Central memory CD4-positive, alpha-beta T cell (primary cell): ENCODE measurements around the gene MYH14.

Experiments used
- DNase-seq: peaks from one replicate; pipeline ENCODE4 v3.0.0; 2022
- total RNA-seq, 3 experiments: gene quantifications; one replicate each; lab custom pipeline; 2026; lab: John Stamatoyannopoulos, UW

The MYH14 gene
- total RNA-seq = 0 to 0.58 (median 0.07) reads per million in 3 experiments

- no peak for DNase-seq
Measured at GRCh38 chr19:50203281-50204080, at the start of gene MYH14. TSS of gene MYH14 (plus strand) at chr19:50203622. CDS start at chr19:50210366, 6,744 bp downstream.

- DNase-seq = no peak
Measured at GRCh38 chr19:50154529-50154928, 48.9 kb upstream of the MYH14 start.

- no peak for DNase-seq
Measured at GRCh38 chr19:50155520-50156109, 47.8 kb upstream of the MYH14 start.

DNA sequence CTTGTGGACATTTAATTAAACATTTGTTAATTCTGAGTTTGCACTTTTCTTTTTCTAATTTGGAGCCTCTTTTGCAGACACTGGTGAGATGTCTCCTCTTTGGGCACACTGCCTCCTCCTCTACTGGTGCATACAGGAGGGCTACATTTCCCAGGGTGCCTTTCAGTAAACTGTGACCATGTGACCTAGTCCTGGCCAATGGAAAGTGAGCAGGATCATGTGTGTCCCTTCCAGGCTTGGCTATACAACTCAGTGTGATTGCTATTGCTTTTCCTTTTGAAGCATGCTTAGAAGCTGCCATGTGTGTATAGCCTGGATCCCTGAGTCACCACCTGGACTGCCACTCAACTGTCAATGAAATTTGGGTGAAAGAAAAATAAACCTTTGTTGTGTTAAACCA is 44.8 kb upstream of the MYH14 start:
- no peak for DNase-seq

DNA sequence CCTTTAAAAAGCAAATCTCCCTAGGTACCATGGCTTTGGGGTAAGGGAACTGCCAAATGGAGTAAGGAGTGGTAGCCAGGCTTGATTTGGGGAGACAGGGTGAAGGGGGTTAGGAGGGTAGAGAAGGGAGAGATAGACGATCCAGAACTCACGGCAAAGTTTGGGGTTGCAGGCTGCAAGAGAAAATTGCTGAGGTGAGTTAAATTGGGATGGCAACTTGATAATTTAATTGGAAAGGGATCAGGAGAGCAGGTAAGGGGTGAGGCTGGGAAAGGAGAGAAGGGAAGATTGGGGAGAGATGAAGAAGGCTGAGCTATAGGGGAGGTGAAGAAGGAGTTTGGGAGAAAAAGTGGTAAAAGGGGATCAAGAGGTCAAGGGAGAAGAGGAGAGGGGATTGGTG is 44.3 kb upstream of the MYH14 start:
- no peak for DNase-seq

DNA sequence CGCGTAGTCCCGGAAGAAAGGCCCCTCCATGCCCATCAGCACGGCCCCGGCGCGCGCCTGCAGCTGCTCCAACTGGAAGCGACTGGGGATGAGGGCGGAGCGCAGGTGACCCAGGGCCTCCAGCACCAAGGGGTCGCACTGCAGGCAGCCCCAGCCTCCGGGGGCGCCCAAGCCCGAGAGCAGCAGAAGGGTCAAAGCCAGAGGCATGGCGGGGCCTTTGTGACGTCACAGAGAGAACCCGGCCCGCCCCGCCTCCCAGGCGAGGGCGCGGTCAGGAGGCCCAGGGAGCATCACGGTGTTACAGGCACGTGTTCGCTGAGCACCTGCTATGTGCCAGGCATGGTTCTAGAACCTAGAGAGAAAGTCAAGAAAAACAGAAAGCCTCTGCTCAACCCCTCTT is 40.4 kb upstream of the MYH14 start, which contains the start of gene IZUMO2:
IZUMO2 (minus strand) TSS at position 294 of the 400 bp plus-strand sequence; CDS start at position 207, 87 bp downstream.
- DNase-seq = no peak

DNA sequence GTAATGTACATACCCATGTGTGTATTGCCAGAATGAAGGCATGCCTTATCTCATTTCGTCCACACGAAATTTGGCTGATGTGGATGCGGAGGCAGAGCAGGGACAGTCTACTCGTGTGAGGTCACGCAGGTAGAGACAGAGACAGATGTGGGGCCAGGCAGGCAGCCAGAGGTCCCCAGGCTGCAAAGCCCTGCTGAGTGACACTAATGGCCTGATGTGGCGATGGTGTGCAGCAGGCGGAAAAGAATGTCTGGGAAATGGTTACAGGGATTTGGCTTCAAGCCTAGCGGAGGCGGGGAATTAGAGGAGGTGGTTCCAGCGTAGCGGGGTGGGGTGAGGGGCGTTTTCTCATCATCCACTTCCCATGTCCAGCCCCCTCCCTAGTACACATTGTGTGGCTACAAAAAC is 36.1 kb upstream of the MYH14 start:
- DNase-seq = no peak

DNA sequence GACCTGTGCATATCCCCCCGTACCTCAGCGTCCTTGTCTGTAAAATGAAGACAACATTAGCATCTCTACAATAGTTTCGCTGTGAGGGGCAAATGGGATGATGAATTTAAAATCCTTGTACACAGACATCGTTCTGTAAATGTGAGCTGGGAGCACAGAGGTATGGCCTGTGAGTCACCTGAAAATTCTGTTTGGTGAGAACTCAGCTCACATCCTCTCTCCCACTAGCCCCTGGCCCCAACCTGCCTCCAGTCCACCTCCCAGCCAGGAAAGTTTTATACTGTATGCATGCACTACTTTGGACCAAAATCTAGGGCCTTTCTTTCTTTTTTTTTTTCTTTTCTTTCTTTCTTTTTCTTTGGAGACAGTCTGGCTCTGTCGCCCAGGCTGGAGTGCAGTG is 31.7 kb upstream of the MYH14 start:
- no peak for DNase-seq

- DNase-seq = no peak
Measured at GRCh38 chr19:50172726-50173125, 30.7 kb upstream of the MYH14 start.

DNA sequence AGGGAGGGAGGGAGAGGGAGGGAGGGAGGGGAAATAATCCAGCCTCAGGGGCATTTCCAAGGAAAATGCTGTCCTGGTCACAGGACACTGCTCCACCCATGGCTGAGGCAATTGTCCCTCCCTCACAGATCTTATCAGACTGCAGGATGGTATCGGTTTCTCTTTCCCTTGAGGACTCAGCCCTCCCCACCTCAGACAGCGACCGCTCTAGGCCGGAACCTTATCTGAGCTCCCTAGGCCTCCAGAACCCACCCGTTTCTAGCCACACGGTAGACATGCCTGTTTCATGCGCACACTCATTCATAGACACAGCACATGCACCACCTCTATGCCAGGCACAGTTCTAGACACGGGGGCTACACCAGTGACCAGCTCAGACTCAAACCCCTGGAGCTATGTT is 30.3 kb upstream of the MYH14 start:
- DNase-seq = no peak

- DNase-seq = no peak
Measured at GRCh38 chr19:50174100-50174793, 29.2 kb upstream of the MYH14 start.

- DNase-seq = no peak
Measured at GRCh38 chr19:50175924-50176323, 27.5 kb upstream of the MYH14 start.

DNA sequence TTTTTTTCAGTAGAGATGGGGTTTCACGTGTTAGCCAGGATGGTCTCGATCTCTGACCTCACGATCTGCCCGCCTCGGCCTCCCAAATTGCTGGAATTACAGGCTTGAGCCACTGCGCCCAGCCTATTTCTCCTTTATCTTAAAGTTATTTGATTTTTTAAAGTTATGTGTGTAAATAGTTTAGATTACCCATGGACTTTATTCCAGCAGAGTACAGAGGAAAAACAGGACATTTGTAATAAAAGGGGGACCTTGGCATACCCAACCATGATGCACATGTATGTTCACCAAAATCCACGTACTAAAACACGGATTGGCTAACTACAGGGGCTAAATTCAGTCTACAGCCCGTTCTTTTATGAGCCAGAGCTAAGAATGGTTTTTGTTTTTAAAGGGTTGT is 26.6 kb upstream of the MYH14 start:
- DNase-seq = no peak

DNA sequence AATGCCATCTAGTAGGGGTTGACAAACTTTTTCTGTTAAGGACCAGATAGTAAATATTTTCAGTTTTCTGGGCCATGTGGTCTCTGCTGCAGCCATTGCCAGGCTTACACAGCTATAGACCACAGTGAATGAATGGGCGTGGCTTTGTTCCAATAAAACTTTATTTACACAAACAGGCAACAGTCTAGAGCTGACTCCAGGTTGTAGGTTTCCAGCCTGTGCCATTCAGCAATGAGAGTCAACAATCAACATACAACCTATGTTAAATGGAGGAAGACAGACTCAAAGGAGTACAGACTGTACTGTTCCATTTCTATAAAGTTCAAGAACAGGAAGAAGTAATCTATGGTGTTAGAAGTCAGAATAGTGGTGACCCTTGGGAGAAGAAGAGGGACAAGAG is 25.1 kb upstream of the MYH14 start:
- DNase-seq = no peak

GRCh38 chr19:50178859-50179537 is 24.4 kb upstream of the MYH14 start:
- no peak for DNase-seq

GRCh38 chr19:50181121-50181520 is 22.3 kb upstream of the MYH14 start:
- DNase-seq = no peak

DNA sequence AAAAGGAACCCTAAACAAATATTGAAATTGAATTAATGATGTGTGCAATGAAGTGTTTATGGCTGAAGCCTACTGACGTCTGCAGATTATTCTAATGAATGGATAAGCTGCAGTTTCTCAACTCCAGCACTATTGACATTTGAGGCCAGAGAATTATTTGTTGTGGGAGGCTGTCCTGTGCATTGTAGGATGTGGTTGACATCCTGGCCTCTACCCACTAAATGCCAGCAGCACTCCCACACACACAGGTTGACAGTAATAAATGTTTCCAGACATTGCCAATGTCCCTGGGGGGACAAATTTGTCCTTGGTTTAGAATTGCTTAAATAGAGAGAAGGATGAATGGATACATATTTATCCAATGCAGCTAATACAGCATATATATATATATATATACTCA is 19.2 kb upstream of the MYH14 start:
- no peak for DNase-seq

- DNase-seq = no peak
Measured at GRCh38 chr19:50187937-50188336, 15.5 kb upstream of the MYH14 start.

GRCh38 chr19:50189331-50189730 is 14.1 kb upstream of the MYH14 start:
- DNase-seq = no peak

GRCh38 chr19:50190439-50190891 is 13.0 kb upstream of the MYH14 start:
- no peak for DNase-seq

- DNase-seq = no peak
Measured at GRCh38 chr19:50191216-50191615, 12.2 kb upstream of the MYH14 start.

DNA sequence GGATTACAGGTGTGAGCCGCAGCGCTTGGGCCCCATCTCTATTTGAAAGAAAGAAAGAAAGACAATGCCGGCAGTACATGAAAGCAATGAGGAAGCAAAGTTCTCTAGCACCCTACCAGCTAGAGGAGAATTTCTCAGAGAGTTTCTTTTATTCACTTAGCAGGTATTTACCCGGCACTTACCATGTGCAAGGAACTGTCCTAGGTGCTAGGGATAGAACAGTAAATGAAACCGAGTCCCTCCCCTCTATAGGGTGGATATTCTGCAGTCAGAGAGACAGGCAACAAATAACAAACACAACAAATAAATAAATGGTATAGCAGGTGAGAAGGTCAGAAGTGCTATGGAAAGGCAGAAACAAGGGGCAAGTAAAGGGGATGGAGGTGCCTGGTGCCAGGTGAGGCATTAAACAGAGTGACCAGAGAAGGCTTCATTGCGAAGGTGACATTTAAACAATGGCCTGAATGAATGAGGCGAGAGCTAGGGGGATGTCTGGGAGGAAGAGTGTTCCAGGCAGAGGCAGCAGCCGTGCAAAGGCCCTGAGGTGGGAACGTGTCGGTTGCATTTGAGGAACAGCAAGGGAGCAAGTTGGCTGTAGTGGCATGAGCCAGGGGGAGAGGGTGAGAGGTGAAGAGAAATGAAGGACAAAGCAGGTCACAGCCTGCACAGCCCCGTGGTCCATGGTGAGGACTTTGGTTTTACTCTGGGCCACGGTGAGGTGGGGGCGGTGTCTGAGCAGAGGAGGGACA is 10.8 kb upstream of the MYH14 start:
- DNase-seq = no peak
